ENCODE results near the gene NEU1. TPM values are rescaled to one million over a fixed set of nuclear protein-coding genes. Genes with fewer than 3 reads are reported as not detected.

The NEU1 gene
- polyA plus RNA-seq, 1 of the 3 experiments (the other 2 are of a cell fraction): 43.0 TPM

DNA sequence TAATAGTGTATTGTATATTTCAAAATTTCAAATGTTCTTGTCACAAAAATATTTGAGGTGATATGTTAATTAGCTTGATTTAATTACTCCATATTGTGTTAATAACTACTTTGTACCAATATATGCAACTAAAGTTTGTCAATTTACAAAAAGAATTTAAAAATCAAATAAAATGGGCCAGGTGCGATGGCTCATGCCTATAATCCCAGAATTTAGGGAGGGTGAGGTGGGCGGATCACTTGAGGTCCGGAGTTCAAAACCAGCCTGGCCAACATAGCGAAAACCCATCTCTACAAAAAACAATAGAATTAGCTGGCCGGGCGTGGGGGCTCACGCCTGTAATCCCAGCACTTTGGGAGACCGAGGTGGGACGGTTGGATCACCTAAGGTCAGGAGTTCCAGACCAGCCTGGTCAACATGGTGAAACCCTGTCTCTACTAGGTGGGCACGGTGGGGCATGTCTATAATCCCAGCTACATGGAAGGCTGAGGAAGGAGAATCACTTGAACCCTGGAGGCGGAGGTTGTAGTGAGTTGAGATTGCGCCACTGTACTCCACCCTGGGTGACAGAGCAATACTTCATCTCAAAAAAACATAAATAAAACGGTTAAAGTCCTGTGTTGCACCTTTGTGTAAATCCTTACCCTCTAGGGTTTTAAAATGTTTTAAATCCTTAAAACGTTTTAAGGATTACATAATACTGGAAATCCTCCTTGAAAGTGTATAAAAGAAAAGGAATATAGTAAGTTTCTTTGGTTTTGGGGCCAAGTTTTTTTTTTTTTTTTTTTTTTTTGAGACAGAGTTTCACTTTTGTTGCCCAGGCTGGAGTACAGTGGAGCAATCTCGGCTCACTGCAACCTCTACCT is 31.0 kb downstream of the NEU1 start:
- peaks cover 9 to 10% of the 10 kb centered on the region in 2 experiments; a peak in 2 of 4 replicates for H3K4me1 ChIP-seq (ENCODE audit: control insufficient read depth in 1 of 2, insufficient read depth in 2 of 2, low read depth in 1 of 2, low read length in 1 of 2)
- no peak for TF ChIP-seq RFX5 (IDR thresholded peaks at IDR 0.05; ENCODE audit: low read length)
- no peak for TF ChIP-seq SIN3A (IDR thresholded peaks at IDR 0.05; ENCODE audit: borderline replicate concordance, low read depth, low read length)
- no peak for TF ChIP-seq USF2 (IDR thresholded peaks at IDR 0.05; ENCODE audit: borderline replicate concordance, low read depth, low read length)
- no peak for TF ChIP-seq RXRA (IDR thresholded peaks at IDR 0.05; ENCODE audit: borderline replicate concordance, low read depth)
- no peak for TF ChIP-seq FOXM1 (IDR thresholded peaks at IDR 0.05; ENCODE audit: low read depth)
- no peak overlapping the region; the same call in 1 of the 2 replicates for H3K9ac ChIP-seq
- 89% methylated on average over 15 of the region's 15 CpGs for WGBS (ENCODE audit: low lambda C conversion rate)
- H3K27ac ChIP-seq (ENCODE audit: low read depth in 2 of 2, low read length in 1 of 2): no peak overlapping the region
- H3F3A ChIP-seq (replicated peaks; ENCODE audit: insufficient read depth): peaks cover 18% of the 10 kb centered on the region
- no peaks in the 10 kb centered on the region for H3K27me3 ChIP-seq (ENCODE audit: insufficient read depth)
- H3K9me3 ChIP-seq: no peaks in the 10 kb centered on the region
- peaks cover 48% of the 10 kb centered on the region for H3K79me2 ChIP-seq (ENCODE audit: insufficient read depth)
- peak overlapping the region in 1 of 2 experiments; percentile 71; a peak in 2 of 4 replicates for H3K4me3 ChIP-seq (ENCODE audit: low read depth in 2 of 2, low read length in 1 of 2)
- POLR2A ChIA-PET: interaction anchor here (0.7 to 1.3 kb wide), 2 partner anchors 106 to 1140 kb away, joined by 3 read pairs; no protein-coding TSS in a partner anchor
- peak overlapping the region; percentile 80 for H3K4me2 ChIP-seq
- H3K9me2 ChIP-seq: no peaks in the 10 kb centered on the region
- H3K36me3 ChIP-seq (replicated peaks in 1 of 2; ENCODE audit: control insufficient read depth in 1 of 2, insufficient read depth in 2 of 2, low read length in 1 of 2): peaks cover 0 to 6% of the 10 kb centered on the region in 2 experiments
- H4K20me1 ChIP-seq (ENCODE audit: insufficient read depth): peaks cover 8% of the 10 kb centered on the region
- CTCF ChIA-PET: interaction anchor here (1.2 to 2.8 kb wide), 8 partner anchors 18 to 233 kb away, joined by 5 to 45 read pairs (median 16); partner anchors contain the start of genes CLIC1, DDAH2, HSPA1A and HSPA1L
- no peak for DNase-seq
- no peak overlapping the region for H2AFZ ChIP-seq (ENCODE audit: low read depth)

DNA sequence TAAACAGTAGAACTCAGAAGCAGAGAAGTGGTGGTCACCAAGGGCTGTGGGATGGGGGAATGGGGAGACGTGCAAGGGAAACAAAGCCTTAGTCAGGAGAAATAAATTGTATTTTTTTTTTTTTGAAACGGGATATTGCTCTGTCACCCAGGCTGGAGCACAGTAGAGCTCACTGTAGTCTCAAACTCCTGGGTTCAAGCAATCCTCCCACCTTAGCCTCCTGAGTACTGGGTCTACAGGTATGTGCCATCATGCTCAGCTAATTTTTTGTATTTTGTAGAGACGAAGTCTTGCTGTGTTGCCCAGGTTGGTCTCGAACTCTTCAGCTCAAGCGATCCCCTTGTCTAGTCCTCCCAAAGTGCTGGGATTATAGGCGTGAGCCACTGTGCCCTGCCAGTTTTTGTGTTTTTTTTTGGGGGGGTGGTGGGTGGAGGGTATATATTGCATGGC is 31.7 kb downstream of the NEU1 start:
- no peaks in the 10 kb centered on the region for H3K36me3 ChIP-seq (replicated peaks in 1 of 2; ENCODE audit: control insufficient read depth in 1 of 2, insufficient read depth in 2 of 2, low read length in 1 of 2)
- H3K27ac ChIP-seq (ENCODE audit: low read depth in 2 of 2, low read length in 1 of 2): no peak overlapping the region
- peaks cover 12% of the 10 kb centered on the region for H3F3A ChIP-seq (replicated peaks; ENCODE audit: insufficient read depth)
- no peaks in the 10 kb centered on the region for H3K9me2 ChIP-seq
- ChIA-PET CTCF (interaction anchor here (0.7 to 2.8 kb wide), 14 partner anchors 17 to 284 kb away, joined by 3 to 45 read pairs (median 8); partner anchors contain the start of genes ATP6V1G2, CLIC1, DDAH2 and HSPA1A), POLR2A (interaction anchor here (0.8 to 1.7 kb wide), 4 partner anchors 15 to 112 kb away, joined by 3 to 9 read pairs (median 4); partner anchors contain the start of genes HSPA1A, HSPA1L, LSM2 and NEU1)
- no peaks in the 10 kb centered on the region for H3K27me3 ChIP-seq (ENCODE audit: insufficient read depth)
- H3K4me3 ChIP-seq (ENCODE audit: low read depth in 2 of 2, low read length in 1 of 2): peak overlapping the region; percentile 56 to 71
- peaks cover 1% of the 10 kb centered on the region for H4K20me1 ChIP-seq (ENCODE audit: insufficient read depth)
- H3K79me2 ChIP-seq (ENCODE audit: insufficient read depth): peaks cover 41% of the 10 kb centered on the region
- peaks cover 7 to 10% of the 10 kb centered on the region in 2 experiments; a peak in 2 of 4 replicates for H3K4me1 ChIP-seq (ENCODE audit: control insufficient read depth in 1 of 2, insufficient read depth in 2 of 2, low read depth in 1 of 2, low read length in 1 of 2)
- peak overlapping the region; percentile 60; the same call in 1 of the 2 replicates for H3K9ac ChIP-seq
- H3K4me2 ChIP-seq: peak overlapping the region; percentile 80
- WGBS (ENCODE audit: low lambda C conversion rate): 68% methylated on average over 6 of the region's 6 CpGs
- DNase-seq: no peak
- no peak overlapping the region for H2AFZ ChIP-seq (ENCODE audit: low read depth)
- H3K9me3 ChIP-seq: no peaks in the 10 kb centered on the region
- TF ChIP-seq IRF3 (IDR thresholded peaks at IDR 0.05; ENCODE audit: low read depth, low read length) (no peak), EZH2phosphoT487 (IDR thresholded peaks at IDR 0.05; ENCODE audit: borderline replicate concordance, low read depth) (no peak), MAX (IDR thresholded peaks at IDR 0.05; ENCODE audit: low read depth) (no peak), RFX5 (IDR thresholded peaks at IDR 0.05; ENCODE audit: low read length) (no peak), ELF1 (IDR thresholded peaks at IDR 0.05) (no peak), POLR2AphosphoS5 (IDR thresholded peaks at IDR 0.05; ENCODE audit: low read depth, low read length) (no peak), MXI1 (IDR thresholded peaks at IDR 0.05; ENCODE audit: low read depth, low read length) (no peak), RAD21 (IDR thresholded peaks at IDR 0.05; ENCODE audit: low read length) (no peak), FOSL2 (IDR thresholded peaks at IDR 0.05; ENCODE audit: borderline replicate concordance, low read depth) (no peak), REST (IDR thresholded peaks at IDR 0.05; ENCODE audit: low read depth, low read length) (no peak), MEF2A (IDR thresholded peaks at IDR 0.05; ENCODE audit: borderline replicate concordance, low read depth) (no peak)
- TF ChIP-seq, protein P1, sequence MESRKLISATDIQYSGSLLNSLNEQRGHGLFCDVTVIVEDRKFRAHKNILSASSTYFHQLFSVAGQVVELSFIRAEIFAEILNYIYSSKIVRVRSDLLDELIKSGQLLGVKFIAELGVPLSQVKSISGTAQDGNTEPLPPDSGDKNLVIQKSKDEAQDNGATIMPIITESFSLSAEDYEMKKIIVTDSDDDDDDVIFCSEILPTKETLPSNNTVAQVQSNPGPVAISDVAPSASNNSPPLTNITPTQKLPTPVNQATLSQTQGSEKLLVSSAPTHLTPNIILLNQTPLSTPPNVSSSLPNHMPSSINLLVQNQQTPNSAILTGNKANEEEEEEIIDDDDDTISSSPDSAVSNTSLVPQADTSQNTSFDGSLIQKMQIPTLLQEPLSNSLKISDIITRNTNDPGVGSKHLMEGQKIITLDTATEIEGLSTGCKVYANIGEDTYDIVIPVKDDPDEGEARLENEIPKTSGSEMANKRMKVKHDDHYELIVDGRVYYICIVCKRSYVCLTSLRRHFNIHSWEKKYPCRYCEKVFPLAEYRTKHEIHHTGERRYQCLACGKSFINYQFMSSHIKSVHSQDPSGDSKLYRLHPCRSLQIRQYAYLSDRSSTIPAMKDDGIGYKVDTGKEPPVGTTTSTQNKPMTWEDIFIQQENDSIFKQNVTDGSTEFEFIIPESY (IDR thresholded peaks at IDR 0.05; ENCODE audit: borderline replicate concordance, low read depth): no peak
